GM21717 (cell line): ENCODE results near the gene RAP1GAP2.
"Not testable (repeated sequence)": the region's sequence is repeated elsewhere in the genome, so short reads cannot be mapped to it uniquely, and the experiment has no call there.

ENCODE experiments used
- ATAC-seq: cut with Tn5 transposase; IDR thresholded peaks from one replicate; pipeline ENCODE4 v1.9.1; 2021; ENCODE audit warnings: mild to moderate bottlenecking, moderate library complexity; ENCODE audit not compliant: unreplicated experiment

The RAP1GAP2 gene

GRCh38 chr17:2880050-2880449 is 83.8 kb downstream of the RAP1GAP2 start:
- no peak for ATAC-seq

- ATAC-seq = no peak
Observed at GRCh38 chr17:2881295-2881694, 85.1 kb downstream of the RAP1GAP2 start.

- ATAC-seq = no peak
Observed at GRCh38 chr17:2883544-2884213, 87.4 kb downstream of the RAP1GAP2 start.

GRCh38 chr17:2885733-2886132 is 89.5 kb downstream of the RAP1GAP2 start:
- ATAC-seq = no peak

GRCh38 chr17:2888326-2888725 is 92.1 kb downstream of the RAP1GAP2 start:
- no peak for ATAC-seq

- ATAC-seq = no peak
Observed at GRCh38 chr17:2889256-2889655, 93.0 kb downstream of the RAP1GAP2 start.

- not testable (repeated sequence) for ATAC-seq
Observed at GRCh38 chr17:2890778-2891177, 94.5 kb downstream of the RAP1GAP2 start.

- ATAC-seq = no peak
Observed at GRCh38 chr17:2892305-2892971, 96.2 kb downstream of the RAP1GAP2 start.

GRCh38 chr17:2893422-2893914 is 97.2 kb downstream of the RAP1GAP2 start:
- ATAC-seq = no peak

- ATAC-seq = no peak
Observed at GRCh38 chr17:2894782-2895181, 98.5 kb downstream of the RAP1GAP2 start.

GRCh38 chr17:2897605-2898004 is 101.4 kb downstream of the RAP1GAP2 start:
- no peak for ATAC-seq

- no peak for ATAC-seq
Observed at GRCh38 chr17:2898255-2898926, 102.2 kb downstream of the RAP1GAP2 start.

- no peak for ATAC-seq
Observed at GRCh38 chr17:2899906-2900305, 103.7 kb downstream of the RAP1GAP2 start.

- ATAC-seq = no peak
Observed at GRCh38 chr17:2900842-2901241, 104.6 kb downstream of the RAP1GAP2 start.

GRCh38 chr17:2901582-2901981 is 105.3 kb downstream of the RAP1GAP2 start:
- ATAC-seq = no peak

- ATAC-seq = no peak
Observed at GRCh38 chr17:2902546-2902945, 106.3 kb downstream of the RAP1GAP2 start.

- no peak for ATAC-seq
Observed at GRCh38 chr17:2903193-2903974, 107.1 kb downstream of the RAP1GAP2 start.

- ATAC-seq = no peak
Observed at GRCh38 chr17:2904135-2904534, 107.9 kb downstream of the RAP1GAP2 start.

GRCh38 chr17:2905269-2905668 is 109.0 kb downstream of the RAP1GAP2 start:
- no peak for ATAC-seq

GRCh38 chr17:2905696-2906501 is 109.7 kb downstream of the RAP1GAP2 start:
- no peak for ATAC-seq
